ENCODE data around the gene DPM3.

The DPM3 gene

DNA sequence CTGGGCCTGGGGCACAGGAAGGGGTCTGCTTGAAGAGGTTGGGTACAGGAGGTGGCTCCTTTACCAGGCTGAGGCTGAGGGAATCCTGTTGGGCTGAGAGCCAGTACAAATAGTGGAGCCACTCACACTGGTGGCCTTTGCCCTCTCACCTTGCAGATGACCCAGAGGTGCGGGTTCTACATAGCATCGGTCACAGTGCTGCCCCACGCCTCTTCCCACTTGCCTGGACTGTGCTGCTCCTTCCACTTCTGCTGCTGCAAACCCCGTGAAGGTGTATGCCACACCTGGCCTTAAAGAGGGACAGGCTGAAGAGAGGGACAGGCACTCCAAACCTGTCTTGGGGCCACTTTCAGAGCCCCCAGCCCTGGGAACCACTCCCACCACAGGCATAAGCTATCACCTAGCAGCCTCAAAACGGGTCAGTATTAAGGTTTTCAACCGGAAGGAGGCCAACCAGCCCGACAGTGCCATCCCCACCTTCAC is 6.5 kb downstream of the DPM3 start:
- CTCF ChIA-PET = interaction anchor here (1.3 to 8.1 kb wide), 4 partner anchors 10 to 48 kb away, joined by 4 to 54 read pairs (median 8); partner anchors contain the start of gene KRTCAP2
- POLR2A ChIA-PET = interaction anchor here (1.4 to 1.5 kb wide), 2 partner anchors 7 to 10 kb away, joined by 4 to 7 read pairs; no protein-coding TSS in a partner anchor
- H3K27ac ChIP-seq (ENCODE audit: extremely low read depth, low read depth, low read length) = no peak overlapping the region
- H3K9me3 ChIP-seq (ENCODE audit: control insufficient read depth, insufficient read depth, low read depth, low read length) = no peaks in the 10 kb centered on the region
- TF ChIP-seq ZNF48 (tag by site-specific recombination; IDR thresholded peaks at IDR 0.05) (no peak), ZNF624 (tag by site-specific recombination; IDR thresholded peaks at IDR 0.05) (no peak), ZBTB7A (tag by site-specific recombination; IDR thresholded peaks at IDR 0.05; ENCODE audit: low read depth) (no peak), ZNF169 (tag by site-specific recombination; IDR thresholded peaks at IDR 0.05) (no peak), ZNF184 (tag by site-specific recombination; IDR thresholded peaks at IDR 0.05) (no peak), ZBTB8A (tag by site-specific recombination; IDR thresholded peaks at IDR 0.05) (no peak), ZNF202 (tag by site-specific recombination; IDR thresholded peaks at IDR 0.05; ENCODE audit: borderline replicate concordance) (no peak)
- TF ChIP-seq, protein P1, sequence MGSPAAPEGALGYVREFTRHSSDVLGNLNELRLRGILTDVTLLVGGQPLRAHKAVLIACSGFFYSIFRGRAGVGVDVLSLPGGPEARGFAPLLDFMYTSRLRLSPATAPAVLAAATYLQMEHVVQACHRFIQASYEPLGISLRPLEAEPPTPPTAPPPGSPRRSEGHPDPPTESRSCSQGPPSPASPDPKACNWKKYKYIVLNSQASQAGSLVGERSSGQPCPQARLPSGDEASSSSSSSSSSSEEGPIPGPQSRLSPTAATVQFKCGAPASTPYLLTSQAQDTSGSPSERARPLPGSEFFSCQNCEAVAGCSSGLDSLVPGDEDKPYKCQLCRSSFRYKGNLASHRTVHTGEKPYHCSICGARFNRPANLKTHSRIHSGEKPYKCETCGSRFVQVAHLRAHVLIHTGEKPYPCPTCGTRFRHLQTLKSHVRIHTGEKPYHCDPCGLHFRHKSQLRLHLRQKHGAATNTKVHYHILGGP (tag by site-specific recombination; IDR thresholded peaks at IDR 0.05) = no peak
- TF ChIP-seq, protein P2, sequence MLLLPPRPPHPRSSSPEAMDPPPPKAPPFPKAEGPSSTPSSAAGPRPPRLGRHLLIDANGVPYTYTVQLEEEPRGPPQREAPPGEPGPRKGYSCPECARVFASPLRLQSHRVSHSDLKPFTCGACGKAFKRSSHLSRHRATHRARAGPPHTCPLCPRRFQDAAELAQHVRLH (tag by site-specific recombination; IDR thresholded peaks at IDR 0.05) = no peak
- H3K4me3 ChIP-seq (ENCODE audit: low read depth, low read length) = no peak overlapping the region
- H3K36me3 ChIP-seq (ENCODE audit: control insufficient read depth in 2 of 2, insufficient read depth in 1 of 2, low read length in 2 of 2) = peaks cover 3 to 53% of the 10 kb centered on the region in 2 experiments; a peak in 2 of 3 replicates
- H3K4me1 ChIP-seq (ENCODE audit: control insufficient read depth, insufficient read depth, low read length) = peaks cover 11% of the 10 kb centered on the region

DNA sequence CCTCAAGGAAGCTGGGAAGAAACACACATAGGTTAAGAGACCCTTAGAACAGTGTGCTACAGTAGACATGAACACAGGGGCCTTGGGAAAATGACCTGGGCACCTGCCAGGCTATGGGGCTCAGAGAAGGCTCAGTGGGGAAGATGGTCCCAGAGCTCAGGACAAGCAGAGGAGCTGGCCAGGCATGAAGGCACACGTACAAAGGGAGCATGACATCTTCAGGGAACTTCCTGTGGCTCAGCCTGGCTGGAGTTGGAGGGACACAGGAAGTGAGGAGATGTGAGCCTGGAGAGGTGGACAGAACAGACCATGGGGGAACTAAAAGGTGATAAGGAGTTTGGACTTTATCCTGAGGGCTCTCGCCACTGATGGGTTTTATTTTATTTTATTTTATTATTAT is 8.5 kb downstream of the DPM3 start:
- H3K27ac ChIP-seq (ENCODE audit: extremely low read depth, low read depth, low read length) = no peak overlapping the region
- H3K4me3 ChIP-seq (ENCODE audit: low read depth, low read length) = no peak overlapping the region
- CTCF ChIA-PET = interaction anchor here (0.6 to 8.1 kb wide), 7 partner anchors 40 to 944 kb away, joined by 3 to 54 read pairs (median 7); partner anchors contain the start of gene KRTCAP2
- TF ChIP-seq ZNF654 (tag by site-specific recombination; IDR thresholded peaks at IDR 0.05; ENCODE audit: low read depth) (no peak), ZBTB17 (tag by site-specific recombination; IDR thresholded peaks at IDR 0.05) (no peak), ZNF23 (tag by site-specific recombination; IDR thresholded peaks at IDR 0.05; ENCODE audit: borderline replicate concordance) (no peak), HOXD13 (CRISPR knock-in tag; IDR thresholded peaks at IDR 0.05; ENCODE audit: borderline replicate concordance) (no peak), ZFHX2 (tag by site-specific recombination; conservative IDR thresholded peaks at IDR 0.05) (no peak), ZNF19 (tag by site-specific recombination; IDR thresholded peaks at IDR 0.05; ENCODE audit: low read depth) (no peak), ZNF521 (tag by site-specific recombination; IDR thresholded peaks at IDR 0.05) (no peak)
- TF ChIP-seq, protein P3, sequence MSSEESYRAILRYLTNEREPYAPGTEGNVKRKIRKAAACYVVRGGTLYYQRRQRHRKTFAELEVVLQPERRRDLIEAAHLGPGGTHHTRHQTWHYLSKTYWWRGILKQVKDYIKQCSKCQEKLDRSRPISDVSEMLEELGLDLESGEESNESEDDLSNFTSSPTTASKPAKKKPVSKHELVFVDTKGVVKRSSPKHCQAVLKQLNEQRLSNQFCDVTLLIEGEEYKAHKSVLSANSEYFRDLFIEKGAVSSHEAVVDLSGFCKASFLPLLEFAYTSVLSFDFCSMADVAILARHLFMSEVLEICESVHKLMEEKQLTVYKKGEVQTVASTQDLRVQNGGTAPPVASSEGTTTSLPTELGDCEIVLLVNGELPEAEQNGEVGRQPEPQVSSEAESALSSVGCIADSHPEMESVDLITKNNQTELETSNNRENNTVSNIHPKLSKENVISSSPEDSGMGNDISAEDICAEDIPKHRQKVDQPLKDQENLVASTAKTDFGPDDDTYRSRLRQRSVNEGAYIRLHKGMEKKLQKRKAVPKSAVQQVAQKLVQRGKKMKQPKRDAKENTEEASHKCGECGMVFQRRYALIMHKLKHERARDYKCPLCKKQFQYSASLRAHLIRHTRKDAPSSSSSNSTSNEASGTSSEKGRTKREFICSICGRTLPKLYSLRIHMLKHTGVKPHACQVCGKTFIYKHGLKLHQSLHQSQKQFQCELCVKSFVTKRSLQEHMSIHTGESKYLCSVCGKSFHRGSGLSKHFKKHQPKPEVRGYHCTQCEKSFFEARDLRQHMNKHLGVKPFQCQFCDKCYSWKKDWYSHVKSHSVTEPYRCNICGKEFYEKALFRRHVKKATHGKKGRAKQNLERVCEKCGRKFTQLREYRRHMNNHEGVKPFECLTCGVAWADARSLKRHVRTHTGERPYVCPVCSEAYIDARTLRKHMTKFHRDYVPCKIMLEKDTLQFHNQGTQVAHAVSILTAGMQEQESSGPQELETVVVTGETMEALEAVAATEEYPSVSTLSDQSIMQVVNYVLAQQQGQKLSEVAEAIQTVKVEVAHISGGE (tag by site-specific recombination; conservative IDR thresholded peaks at IDR 0.05; ENCODE audit: low read depth) = no peak
- TF ChIP-seq, protein P4, sequence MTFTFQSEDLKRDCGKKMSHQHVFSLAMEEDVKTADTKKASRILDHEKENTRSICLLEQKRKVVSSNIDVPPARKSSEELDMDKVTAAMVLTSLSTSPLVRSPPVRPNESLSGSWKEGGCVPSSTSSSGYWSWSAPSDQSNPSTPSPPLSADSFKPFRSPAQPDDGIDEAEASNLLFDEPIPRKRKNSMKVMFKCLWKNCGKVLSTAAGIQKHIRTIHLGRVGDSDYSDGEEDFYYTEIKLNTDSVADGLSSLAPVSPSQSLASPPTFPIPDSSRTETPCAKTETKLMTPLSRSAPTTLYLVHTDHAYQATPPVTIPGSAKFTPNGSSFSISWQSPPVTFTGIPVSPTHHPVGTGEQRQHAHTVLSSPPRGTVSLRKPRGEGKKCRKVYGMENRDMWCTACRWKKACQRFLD (tag by site-specific recombination; IDR thresholded peaks at IDR 0.05) = no peak
- TF ChIP-seq, protein P5, sequence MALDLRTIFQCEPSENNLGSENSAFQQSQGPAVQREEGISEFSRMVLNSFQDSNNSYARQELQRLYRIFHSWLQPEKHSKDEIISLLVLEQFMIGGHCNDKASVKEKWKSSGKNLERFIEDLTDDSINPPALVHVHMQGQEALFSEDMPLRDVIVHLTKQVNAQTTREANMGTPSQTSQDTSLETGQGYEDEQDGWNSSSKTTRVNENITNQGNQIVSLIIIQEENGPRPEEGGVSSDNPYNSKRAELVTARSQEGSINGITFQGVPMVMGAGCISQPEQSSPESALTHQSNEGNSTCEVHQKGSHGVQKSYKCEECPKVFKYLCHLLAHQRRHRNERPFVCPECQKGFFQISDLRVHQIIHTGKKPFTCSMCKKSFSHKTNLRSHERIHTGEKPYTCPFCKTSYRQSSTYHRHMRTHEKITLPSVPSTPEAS (tag by site-specific recombination; IDR thresholded peaks at IDR 0.05) = no peak
- TF ChIP-seq, protein P6, sequence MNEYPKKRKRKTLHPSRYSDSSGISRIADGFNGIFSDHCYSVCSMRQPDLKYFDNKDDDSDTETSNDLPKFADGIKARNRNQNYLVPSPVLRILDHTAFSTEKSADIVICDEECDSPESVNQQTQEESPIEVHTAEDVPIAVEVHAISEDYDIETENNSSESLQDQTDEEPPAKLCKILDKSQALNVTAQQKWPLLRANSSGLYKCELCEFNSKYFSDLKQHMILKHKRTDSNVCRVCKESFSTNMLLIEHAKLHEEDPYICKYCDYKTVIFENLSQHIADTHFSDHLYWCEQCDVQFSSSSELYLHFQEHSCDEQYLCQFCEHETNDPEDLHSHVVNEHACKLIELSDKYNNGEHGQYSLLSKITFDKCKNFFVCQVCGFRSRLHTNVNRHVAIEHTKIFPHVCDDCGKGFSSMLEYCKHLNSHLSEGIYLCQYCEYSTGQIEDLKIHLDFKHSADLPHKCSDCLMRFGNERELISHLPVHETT (tag by site-specific recombination; IDR thresholded peaks at IDR 0.05) = no peak
- TF ChIP-seq, protein P7, sequence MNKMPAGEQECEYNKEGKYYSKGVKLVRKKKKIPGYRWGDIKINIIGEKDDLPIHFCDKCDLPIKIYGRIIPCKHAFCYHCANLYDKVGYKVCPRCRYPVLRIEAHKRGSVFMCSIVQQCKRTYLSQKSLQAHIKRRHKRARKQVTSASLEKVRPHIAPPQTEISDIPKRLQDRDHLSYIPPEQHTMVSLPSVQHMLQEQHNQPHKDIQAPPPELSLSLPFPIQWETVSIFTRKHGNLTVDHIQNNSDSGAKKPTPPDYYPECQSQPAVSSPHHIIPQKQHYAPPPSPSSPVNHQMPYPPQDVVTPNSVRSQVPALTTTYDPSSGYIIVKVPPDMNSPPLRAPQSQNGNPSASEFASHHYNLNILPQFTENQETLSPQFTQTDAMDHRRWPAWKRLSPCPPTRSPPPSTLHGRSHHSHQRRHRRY (tag by site-specific recombination; IDR thresholded peaks at IDR 0.05) = no peak
- peaks cover 3 to 36% of the 10 kb centered on the region in 2 experiments; a peak in 2 of 3 replicates for H3K36me3 ChIP-seq (ENCODE audit: control insufficient read depth in 2 of 2, insufficient read depth in 1 of 2, low read length in 2 of 2)
- H3K9me3 ChIP-seq (ENCODE audit: control insufficient read depth, insufficient read depth, low read depth, low read length) = no peaks in the 10 kb centered on the region
- peaks cover 16% of the 10 kb centered on the region for H3K4me1 ChIP-seq (ENCODE audit: control insufficient read depth, insufficient read depth, low read length)
- POLR2A ChIA-PET = interaction anchor here (1.0 to 3.5 kb wide), 2 partner anchors 10 to 41 kb away, joined by 3 to 17 read pairs; partner anchors contain the start of gene KRTCAP2
